ENCODE results near the gene PEG3. TPM values are rescaled to one million over a fixed set of nuclear protein-coding genes. Genes with fewer than 3 reads are reported as not detected.

Gene PEG3
- total RNA-seq, 4 donors from 2014 or later = 6.1 to 12.7 (median 6.5) TPM

- TF ChIP-seq CTCF (IDR thresholded peaks at IDR 0.05; ENCODE audit: low read depth) = no peak
Measured at GRCh38 chr19:56808717-56809392, 31.7 kb downstream of the PEG3 start.

- no peak for TF ChIP-seq CTCF (IDR thresholded peaks at IDR 0.05; ENCODE audit: low read depth)
Measured at GRCh38 chr19:56806639-56807038, 33.9 kb downstream of the PEG3 start.

Small RNA genes lying within 50 kb of the gene (small RNA-seq; reads per million reads assigned to genes)
- gene AC006115.2 = not detected

Other genes starting within 250 kb of the PEG3 start
- 1 to 10 TPM; 5.1 to 9.0 (median 7.9) TPM for gene ZNF71, start 245.4 kb downstream of the PEG3 start, total RNA-seq
- not detected for gene SMIM17, start 197.6 kb downstream of the PEG3 start, total RNA-seq
- 1 to 10 TPM; 1.7 to 9.4 (median 3.0) TPM for gene ZNF835, start 169.0 kb downstream of the PEG3 start, total RNA-seq
- 1 to 10 TPM in 1 of 4 donors, not detected in 3; 1.3 TPM for gene ZIM2, start within 50 bp of the PEG3 start, total RNA-seq

Measured in subcutaneous adipose tissue (tissue), 4 donors.